ENCODE data around the gene TAS2R1.

Gene TAS2R1, protein sequence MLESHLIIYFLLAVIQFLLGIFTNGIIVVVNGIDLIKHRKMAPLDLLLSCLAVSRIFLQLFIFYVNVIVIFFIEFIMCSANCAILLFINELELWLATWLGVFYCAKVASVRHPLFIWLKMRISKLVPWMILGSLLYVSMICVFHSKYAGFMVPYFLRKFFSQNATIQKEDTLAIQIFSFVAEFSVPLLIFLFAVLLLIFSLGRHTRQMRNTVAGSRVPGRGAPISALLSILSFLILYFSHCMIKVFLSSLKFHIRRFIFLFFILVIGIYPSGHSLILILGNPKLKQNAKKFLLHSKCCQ

DNA sequence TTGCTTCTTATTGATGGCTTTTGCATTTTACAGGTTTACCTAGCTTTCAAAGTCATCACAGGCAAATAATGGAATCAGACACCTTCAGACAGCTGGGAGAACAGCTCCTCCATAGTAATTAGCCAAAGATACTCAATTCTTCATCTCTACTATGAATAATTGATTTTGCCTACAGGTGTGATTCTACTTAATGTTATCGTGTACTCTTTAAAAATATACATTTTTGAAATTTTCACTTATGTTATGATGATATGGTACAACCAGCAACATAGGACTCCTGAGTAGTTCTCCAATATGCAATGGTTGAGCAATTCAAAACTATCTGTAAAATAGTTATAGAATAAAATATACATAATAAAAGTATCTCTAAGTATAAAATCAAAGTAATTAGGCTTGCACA is at the start of gene TAS2R1:
Gene TAS2R1 (minus strand): TSS at position 101 of the 400 bp plus-strand sequence. CDS start 319 bp downstream, outside the sequence.
- in situ Hi-C loops (cut with MboI; ENCODE audit: low sequenced_read_pairs) = no loop called here

DNA sequence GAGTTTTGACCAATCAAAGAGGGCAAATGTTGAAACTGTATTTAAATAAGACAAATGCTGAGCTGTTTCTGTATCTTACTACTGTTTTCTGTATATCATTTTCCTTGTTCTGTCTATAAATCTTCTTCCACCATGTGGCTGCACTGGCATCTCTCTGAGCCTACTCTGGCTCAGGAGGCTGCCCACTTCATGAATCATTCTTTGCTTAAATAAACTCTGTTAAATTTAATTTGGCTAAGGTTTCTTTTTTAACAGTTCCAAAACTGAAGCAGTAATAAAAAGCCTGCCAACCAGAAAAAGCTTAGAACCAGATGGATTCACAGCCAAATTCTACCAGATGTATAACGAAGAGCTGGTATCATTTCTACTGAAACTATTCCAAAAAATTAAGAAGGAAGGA is 40.2 kb upstream of the TAS2R1 start:
- in situ Hi-C loops (cut with MboI; ENCODE audit: low sequenced_read_pairs) = no loop called here

DNA sequence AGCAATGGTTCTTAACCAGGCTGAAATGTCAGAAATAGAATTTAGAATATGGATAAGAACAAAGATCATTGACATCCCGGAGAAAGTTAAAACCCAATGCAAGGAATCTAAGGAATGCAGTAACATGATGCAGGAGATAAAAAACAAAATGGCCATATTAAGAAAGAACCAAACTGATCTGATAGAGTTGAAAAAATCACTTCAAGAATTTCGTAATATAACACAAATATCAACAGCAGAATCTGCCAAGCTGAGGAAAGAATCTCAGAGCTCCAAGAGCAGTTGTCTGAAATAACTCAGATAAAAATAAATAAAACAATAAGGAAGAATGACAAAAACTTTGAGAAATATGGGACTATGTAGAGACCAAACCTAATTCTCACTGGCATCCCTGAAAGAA is 37.8 kb upstream of the TAS2R1 start:
- in situ Hi-C loops (cut with MboI; ENCODE audit: low sequenced_read_pairs) = no loop called here

DNA sequence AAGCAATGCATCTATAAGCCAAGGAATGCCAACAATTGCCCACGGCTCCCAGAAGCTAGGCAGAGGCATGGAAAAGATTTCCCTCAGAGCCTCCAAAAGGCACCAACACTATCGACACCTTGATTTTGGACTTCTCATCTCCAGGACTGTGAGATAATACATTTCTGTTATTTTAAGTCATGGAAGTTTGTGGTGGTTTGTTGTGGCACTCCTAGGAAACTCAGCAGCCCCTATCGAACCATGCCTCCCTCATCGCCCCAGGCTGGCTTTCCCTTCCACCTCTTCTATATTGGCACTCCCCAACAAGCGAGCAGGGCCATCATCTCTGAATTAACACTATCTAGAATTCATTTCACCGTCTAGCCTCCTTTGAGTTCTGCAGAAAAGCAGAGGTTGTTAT is 33.7 kb upstream of the TAS2R1 start:
- in situ Hi-C loops (cut with MboI; ENCODE audit: low sequenced_read_pairs) = no loop called here

DNA sequence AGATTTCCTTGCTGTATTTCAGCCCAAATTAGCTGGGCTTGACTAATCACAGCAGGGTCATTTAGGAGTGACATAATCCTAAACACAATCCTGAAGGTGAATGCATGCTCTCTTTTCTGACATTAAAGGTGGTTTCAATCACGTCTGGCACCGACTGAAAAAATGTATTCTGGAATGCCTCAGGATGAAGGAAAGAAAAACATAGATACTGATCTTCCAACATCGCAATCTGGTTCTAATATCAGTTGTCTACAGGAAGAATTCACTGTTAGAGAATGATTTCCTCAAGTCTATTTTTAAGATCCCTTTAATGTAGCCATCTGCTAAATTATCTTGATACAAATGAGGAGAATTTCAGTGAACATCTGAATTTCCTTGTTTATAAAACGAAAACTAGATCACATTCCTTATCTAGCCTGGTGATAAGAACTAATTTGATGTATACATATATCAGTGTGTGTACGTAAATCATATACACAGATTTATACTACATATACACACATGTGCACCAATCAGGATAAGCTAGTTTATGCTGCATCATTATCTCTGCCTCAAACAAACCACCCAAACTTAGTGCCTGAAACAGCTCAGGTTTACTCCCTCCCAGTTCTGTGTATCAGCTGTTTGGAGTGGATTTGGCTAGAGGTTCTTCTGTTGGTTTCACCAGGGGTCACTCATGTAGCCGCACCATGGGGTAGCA is 31.3 kb upstream of the TAS2R1 start:
- in situ Hi-C loops (cut with MboI; ENCODE audit: low sequenced_read_pairs) = no loop called here

DNA sequence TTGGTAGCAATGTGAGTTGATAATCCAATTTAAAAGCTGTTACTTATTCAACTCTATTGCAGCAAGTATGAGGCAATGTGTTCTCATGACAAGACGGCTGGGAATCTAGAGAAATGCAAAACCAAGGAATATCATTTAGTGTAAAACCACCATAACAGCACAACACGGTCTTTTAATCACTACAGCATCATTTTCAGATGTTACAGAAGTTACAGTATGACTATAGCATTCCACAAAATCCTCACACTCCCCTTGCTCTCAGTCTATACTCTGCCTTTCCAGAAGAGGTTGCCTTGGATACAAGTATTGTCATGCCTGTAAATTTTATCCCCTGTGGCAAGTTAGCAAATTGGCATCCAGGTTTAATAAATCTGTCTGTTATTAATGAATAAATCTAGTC is 28.6 kb upstream of the TAS2R1 start:
- in situ Hi-C loops (cut with MboI; ENCODE audit: low sequenced_read_pairs) = no loop called here

DNA sequence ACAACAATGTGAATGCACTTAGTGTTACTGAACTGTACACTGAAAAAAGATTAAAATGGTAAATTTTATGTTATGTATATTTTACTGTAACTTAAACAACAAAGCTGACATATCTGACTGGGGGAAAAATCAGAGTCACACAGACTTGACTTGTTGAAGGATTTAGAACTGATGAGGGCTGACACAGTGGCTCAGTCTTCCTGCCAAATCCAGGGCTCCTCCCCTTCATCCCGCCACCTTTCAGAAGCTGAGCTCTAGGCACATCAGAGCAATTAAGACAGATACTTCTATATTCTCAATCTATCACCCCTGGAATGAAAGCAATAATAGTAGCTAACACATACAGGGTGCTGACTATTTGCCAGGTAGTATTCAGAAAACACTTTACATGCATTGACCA is 27.7 kb upstream of the TAS2R1 start:
- in situ Hi-C loops (cut with MboI; ENCODE audit: low sequenced_read_pairs) = no loop called here

DNA sequence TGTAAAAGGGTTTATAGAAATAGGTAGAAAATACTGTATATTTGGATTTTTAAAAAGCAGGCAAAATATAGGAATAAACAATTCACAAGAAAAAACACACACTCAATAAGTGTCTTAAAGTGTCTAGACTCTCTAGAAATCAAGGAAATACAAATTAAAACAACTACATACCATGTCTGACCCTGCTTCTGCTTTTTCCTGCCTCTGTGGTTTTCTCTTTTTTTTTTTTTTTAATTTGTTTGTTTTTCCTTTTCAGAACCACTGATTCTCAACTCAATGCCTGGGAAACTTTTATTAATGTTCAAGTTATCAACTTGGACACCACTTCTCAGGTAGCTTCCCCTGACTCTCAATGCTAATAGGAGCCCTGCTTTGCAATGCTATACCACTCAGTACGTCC is 25.5 kb upstream of the TAS2R1 start:
- in situ Hi-C loops (cut with MboI; ENCODE audit: low sequenced_read_pairs) = no loop called here

DNA sequence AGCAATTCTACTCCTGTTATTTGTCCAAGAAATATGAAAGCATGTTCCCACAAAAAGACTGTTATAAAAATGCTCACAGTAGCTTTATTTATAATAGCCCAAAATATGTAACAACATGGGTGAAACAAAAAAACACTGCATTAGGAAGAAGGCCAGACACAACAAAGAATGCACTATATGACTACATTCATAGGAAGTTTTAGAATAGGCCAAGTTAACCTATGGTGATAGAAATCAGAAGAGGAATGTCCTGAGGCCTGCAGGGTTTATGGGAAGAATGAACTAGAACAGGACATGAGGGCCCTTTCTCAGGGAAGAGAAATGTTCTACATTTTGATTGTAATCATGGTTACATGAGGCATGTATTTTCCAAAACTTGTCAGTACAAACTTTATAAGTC is 24.7 kb upstream of the TAS2R1 start:
- in situ Hi-C loops (cut with MboI; ENCODE audit: low sequenced_read_pairs) = no loop called here

DNA sequence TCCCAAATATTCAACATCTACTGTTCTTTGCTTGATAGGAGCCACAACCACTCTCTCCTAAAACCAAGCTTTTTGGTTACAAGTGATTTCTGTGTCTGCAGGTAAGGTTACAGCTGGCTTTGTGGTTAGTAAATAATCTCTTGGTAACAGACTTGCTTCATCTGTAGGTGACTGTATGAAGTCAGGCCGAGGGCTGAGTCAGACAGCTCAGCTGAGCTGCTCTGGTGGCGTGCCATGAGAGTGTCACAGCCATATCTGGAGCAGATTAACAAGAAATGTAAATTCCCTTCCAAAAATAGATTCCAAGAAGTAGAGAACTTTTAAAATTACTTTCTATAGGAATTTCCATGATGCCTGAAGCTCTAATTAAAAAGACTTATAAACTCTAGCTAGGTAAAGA is 23.7 kb upstream of the TAS2R1 start:
- in situ Hi-C loops (cut with MboI; ENCODE audit: low sequenced_read_pairs) = no loop called here

DNA sequence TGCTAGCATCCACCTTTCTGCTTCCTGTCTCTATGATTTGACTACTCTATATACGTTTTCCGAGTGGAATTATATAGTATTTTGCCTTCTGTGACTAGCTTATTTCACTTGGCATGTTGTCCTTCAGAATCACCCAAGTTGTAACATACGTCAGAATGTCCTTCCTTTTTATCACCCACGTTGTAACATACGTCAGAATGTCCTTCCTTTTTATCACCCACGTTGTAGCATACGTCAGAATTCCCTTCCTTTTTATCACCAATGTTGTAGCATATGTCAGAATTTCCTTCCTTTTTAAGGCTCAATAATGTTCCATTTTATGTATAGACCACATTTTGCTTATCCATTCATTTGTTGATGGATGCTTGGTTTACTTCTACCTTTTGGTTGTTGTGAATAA is 22.9 kb upstream of the TAS2R1 start:
- in situ Hi-C loops (cut with MboI; ENCODE audit: low sequenced_read_pairs) = no loop called here

DNA sequence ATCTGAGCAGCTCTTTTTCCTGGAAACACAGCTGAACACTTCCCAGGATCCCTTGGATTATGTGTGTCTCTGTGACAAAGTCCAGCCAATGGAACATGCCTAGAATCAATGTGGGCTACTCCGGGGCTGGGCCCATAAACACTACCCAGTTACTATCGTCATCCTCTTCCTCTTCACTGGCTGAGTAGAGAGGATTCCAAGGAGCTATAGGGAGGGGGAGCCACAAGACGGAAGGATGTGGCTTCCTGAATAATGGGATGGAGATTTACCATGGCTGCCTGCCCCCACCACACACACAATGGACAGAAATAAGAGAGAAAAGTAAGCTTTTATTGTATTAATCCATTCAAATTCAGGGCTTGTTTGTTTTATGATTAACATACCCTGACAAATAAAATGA is 22.1 kb upstream of the TAS2R1 start:
- in situ Hi-C loops (cut with MboI; ENCODE audit: low sequenced_read_pairs) = no loop called here

DNA sequence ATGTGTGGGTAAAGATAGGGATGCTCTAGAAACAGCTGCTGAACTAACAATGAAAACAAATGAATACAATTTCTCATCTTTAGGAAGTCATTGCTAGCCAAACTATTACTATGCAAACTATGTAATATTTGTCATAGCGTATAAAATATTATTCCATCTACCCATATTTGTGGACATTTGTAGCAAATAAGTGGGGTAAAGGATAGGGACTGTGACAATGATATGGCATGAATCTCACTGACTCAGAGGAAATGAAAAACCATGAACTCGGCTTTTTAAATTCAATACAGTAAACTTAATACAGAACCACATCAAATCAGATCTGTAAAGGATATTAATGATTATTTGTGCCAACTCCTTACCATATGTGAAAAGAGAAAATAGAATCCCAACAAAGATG is 16.7 kb upstream of the TAS2R1 start:
- in situ Hi-C loops (cut with MboI; ENCODE audit: low sequenced_read_pairs) = no loop called here

DNA sequence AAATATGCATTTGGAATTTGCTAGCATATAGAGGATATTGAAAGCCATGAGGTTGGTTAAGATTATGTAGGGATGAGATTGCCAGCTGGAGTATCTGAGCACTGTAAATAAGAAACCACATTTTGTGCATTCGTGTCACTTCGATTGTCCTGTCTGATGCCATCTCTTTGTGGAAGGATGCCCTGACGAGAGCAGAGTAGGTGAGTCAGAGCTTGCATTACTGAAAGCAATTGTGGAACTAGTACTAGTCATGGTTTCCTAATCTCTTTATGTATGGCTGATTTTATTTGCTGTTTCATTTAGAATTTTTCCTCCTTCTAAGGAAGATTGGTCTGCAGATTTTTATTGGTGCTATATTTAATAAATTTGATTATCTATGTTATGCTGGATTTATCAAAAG is 14.5 kb upstream of the TAS2R1 start:
- in situ Hi-C loops (cut with MboI; ENCODE audit: low sequenced_read_pairs) = no loop called here

DNA sequence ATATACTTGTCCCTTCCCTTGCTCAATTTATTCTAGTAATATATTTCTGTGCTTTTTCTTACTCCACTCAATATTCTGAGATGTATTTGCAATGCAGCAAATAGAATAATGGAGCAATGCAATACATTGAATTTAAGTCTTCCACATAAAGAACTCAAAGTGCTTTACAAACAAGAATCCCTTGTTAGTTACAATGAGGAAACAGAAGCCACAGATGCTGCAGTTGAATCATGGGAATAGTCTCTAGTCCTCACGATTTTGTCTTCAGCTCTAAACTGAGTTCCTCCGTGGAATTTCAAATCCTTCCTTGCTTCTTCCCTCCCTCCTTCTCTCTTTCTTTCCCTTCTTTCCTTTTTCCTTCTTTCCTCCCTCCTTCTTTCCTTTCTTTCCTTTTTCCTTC is 12.5 kb upstream of the TAS2R1 start:
- in situ Hi-C loops (cut with MboI; ENCODE audit: low sequenced_read_pairs) = no loop called here

DNA sequence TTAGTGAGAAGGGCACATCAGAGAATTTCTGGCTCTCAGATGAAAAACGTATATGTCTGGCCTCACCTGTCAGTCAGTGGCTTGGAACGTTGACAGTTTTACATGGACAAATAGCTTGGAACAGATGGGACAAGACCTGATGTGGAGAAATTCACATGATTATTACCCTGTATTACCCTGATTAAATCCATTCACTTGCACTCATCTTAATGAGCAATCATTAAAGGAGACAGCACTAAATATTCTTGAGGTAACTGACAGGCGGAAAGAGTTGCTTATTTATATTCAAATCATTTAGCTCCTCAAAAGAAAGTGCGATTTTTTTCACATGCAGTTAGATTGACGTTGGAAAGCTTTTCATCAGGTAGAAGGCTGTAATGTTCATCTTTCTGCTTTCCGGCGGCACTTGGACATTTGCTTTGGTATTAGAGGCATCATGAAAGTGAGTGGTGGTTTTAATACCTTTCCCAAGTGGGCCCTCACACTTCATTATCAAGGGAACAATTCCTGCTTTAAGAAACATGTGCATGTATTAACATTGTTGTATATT is 11.7 kb upstream of the TAS2R1 start:
- in situ Hi-C loops (cut with MboI; ENCODE audit: low sequenced_read_pairs) = no loop called here

DNA sequence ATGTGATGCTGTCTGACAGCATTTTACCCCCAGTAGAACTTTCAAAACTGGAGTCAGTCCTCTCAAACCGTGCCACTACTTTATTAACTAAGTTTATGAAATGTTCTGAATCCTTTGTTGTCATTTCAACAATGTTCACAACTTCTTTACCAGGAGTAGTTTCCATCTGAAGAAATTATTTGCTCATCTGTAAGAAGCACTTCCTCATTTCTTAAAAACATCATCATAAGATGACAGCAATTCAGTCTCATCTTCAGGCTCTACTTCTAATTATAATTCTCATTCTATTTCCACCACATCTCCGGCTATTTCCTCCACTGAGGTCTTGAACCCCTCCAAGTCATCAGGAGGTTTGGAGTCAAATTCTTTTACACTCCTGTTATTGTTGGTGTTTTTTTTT is 2.3 kb upstream of the TAS2R1 start:
- in situ Hi-C loops (cut with MboI; ENCODE audit: low sequenced_read_pairs) = no loop called here

DNA sequence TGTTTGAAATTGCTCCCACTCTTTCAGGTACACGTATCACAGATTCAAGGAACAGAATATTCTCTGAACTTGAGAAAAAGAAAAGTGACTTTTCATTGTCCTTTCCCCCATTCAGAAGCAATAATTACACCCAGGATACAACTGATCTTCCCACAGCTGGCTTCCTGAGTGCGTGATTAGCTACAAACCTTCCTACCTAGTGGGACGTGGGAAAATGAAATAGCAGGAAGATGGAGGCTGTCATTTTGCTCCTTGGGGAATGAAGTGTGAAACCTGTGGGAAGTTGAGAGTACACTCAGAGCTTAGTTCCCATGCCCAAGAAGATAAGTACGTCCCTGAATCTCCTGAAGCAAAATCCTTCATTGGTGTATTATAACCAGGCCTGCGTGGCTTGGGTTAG is 2.6 kb downstream of the TAS2R1 start:
- in situ Hi-C loops (cut with MboI; ENCODE audit: low sequenced_read_pairs) = no loop called here

DNA sequence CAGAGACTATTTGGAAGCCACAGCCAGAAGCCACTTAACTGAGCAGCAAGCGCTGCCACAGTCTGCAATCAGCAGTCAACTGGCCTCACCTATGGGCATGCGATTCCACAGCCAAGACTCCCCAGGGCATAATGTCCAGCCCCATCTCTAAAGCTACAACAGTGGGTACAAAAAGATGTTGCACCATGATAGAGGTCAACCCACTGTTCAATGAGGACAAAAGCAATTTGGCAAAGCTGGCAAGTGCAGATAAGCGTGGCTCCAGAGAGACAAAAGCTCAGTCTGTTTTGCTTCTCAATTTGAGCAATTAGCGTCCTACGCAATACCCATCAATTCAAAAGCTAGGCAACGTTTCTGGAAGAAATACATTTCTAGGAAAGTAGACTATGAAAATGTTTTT is 3.2 kb downstream of the TAS2R1 start:
- in situ Hi-C loops (cut with MboI; ENCODE audit: low sequenced_read_pairs) = no loop called here

DNA sequence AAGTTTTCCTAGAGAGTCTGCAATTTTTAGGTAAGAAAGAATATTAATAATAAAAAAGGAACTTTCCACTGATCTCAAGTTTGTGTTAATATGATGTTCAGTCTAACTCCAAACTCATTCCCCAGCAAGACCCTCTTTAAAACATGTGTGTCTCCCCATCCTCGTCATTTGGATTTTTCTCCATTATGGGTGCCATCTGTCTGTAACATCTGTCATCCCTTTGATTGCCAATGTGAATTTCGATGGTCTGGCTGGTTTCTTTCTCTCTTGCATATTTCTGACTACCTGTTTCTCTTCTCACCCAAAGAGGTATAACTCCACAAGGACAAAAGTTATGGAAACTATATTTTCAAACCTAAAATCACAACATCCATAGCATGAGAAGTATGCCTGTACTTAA is 4.4 kb downstream of the TAS2R1 start:
- in situ Hi-C loops (cut with MboI; ENCODE audit: low sequenced_read_pairs) = no loop called here

DNA sequence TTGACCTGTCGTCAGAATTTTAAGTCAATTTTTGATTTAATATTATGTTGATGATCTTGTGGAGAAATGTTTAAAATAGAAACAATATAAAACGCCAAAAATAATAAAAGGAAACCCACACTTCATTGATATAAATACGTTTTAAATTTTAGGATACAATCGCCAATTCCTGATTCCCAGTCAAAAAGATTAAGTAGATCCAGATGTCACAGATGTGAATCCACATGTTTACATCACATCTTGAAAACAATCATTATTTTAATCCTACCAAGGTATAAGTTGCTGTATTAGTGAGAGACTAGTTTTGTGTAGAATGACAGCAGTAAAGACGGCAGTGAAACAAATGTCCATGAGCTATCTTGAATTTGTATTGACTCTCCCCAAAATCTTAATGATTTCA is 4.9 kb downstream of the TAS2R1 start:
- in situ Hi-C loops (cut with MboI; ENCODE audit: low sequenced_read_pairs) = no loop called here

DNA sequence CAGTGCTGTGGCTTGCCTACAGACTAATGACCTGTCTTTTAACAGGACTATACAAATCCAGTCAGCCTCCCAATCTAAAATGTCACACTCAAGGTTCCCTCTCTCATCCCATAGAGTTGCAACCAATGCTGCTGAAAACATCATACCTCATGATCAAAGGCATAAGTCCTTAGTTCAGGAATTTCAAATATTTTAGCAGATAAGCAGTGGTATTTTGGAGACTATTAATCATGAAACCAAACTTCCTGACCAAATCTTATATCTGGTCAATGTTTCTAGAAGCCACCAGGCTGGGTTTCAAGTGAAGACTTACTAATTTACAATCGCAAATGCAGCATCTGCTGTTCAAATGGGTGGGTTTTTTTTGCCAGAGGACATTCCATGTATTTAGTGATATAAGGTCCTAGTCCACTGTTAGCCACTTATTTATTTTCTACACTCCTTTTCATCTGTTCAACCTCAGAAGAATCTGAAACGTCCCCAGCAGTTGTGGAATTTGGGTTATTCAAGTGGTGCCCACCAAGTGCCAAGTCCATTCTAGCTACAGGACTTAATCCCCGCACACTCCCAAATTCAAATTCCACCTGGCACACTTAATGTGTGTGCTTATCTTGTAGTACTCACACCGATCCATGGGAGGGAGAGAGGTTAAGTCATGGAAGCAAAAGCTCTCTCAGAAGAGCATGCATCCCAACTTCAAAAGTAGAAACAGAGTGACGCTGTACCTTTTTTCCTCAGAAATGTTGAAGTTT is 5.8 kb downstream of the TAS2R1 start:
- in situ Hi-C loops (cut with MboI; ENCODE audit: low sequenced_read_pairs) = no loop called here

Measured in HL-60/S4 treated with retinoic acid at 250 ng/mL for 4 days and 3 days (cell line).